ENCODE results near the gene GLCE. TPM values are rescaled to one million over a fixed set of nuclear protein-coding genes. Genes with fewer than 3 reads are reported as not detected.

Gene GLCE
- total RNA-seq, 1 experiment from 2014 or later, result 10.2 TPM

- no peaks in the 10 kb centered on the region for H3K27me3 Mint-ChIP-seq (ENCODE audit: insufficient read depth, unreplicated experiment)
- H3K36me3 Mint-ChIP-seq (ENCODE audit: insufficient read depth, unreplicated experiment), result no peaks in the 10 kb centered on the region
- no peaks in the 10 kb centered on the region for H3K36me3 ChIP-seq (ENCODE audit: control insufficient read depth, insufficient read depth, low read length)
- no peak for TF ChIP-seq CTCF (IDR thresholded peaks at IDR 0.05; ENCODE audit: insufficient read depth in 1 of 2, low read depth in 1 of 2, low read length in 1 of 2, severe bottlenecking in 1 of 2, unreplicated experiment in 1 of 2)
- BruUV-seq (replicated peaks), result no TSS peak
- no peaks in the 10 kb centered on the region for H3K27me3 ChIP-seq (replicated peaks; ENCODE audit: control insufficient read depth, insufficient read depth, low read length)
- H3K27ac Mint-ChIP-seq (ENCODE audit: unreplicated experiment), result no peak overlapping the region
- peaks cover 4% of the 10 kb centered on the region; the same call in 1 of the 2 replicates for H3K4me1 ChIP-seq
- H3K4me1 Mint-ChIP-seq (ENCODE audit: low read depth, unreplicated experiment), result no peaks in the 10 kb centered on the region
- DNase-seq, result no peak
- CTCF ChIA-PET, result interaction anchor here (1.1 kb wide), 1 partner anchor 12 kb away, joined by 3 read pairs; no protein-coding TSS in a partner anchor
- no peak overlapping the region for H3K4me3 Mint-ChIP-seq (ENCODE audit: unreplicated experiment)
- intact Hi-C loops (cut with micrococcal nuclease; ENCODE audit: unreplicated experiment), result no loop called here
- no peaks in the 10 kb centered on the region for H3K9me3 Mint-ChIP-seq (ENCODE audit: unreplicated experiment)
- no peaks in the 10 kb centered on the region for H3K9me3 ChIP-seq
- H3K4me3 ChIP-seq (ENCODE audit: low read depth, low read length), result no peak overlapping the region
- POLR2A ChIA-PET, result no interaction called here
These were observed 53.4 kb downstream of the GLCE start for GRCh38 chr15:69213786-69214185.

GRCh38 chr15:69215314-69216035 is 55.0 kb downstream of the GLCE start:
- DNase-seq, result no peak
- BruUV-seq (replicated peaks), result no TSS peak
- Histone ChIP-seq H3K4me1 (peaks cover 4% of the 10 kb centered on the region; the same call in 1 of the 2 replicates), H3K4me3 (ENCODE audit: low read depth, low read length) (no peak overlapping the region), H3K27me3 (replicated peaks; ENCODE audit: control insufficient read depth, insufficient read depth, low read length) (no peaks in the 10 kb centered on the region), H3K36me3 (ENCODE audit: control insufficient read depth, insufficient read depth, low read length) (no peaks in the 10 kb centered on the region), H3K9me3 (no peaks in the 10 kb centered on the region)
- intact Hi-C loops (cut with micrococcal nuclease; ENCODE audit: unreplicated experiment), result no loop called here
- Mint-ChIP-seq H3K27me3 (ENCODE audit: insufficient read depth, unreplicated experiment) (no peaks in the 10 kb centered on the region), H3K27ac (ENCODE audit: unreplicated experiment) (no peak overlapping the region), H3K9me3 (ENCODE audit: unreplicated experiment) (peaks cover 2% of the 10 kb centered on the region), H3K36me3 (ENCODE audit: insufficient read depth, unreplicated experiment) (no peaks in the 10 kb centered on the region), H3K4me3 (ENCODE audit: unreplicated experiment) (no peak overlapping the region), H3K4me1 (ENCODE audit: low read depth, unreplicated experiment) (no peaks in the 10 kb centered on the region)
- CTCF ChIA-PET, result no interaction called here
- TF ChIP-seq CTCF (IDR thresholded peaks at IDR 0.05; ENCODE audit: insufficient read depth in 1 of 2, low read depth in 1 of 2, low read length in 1 of 2, severe bottlenecking in 1 of 2, unreplicated experiment in 1 of 2), result no peak
- POLR2A ChIA-PET, result no interaction called here

- CTCF ChIA-PET, result no interaction called here
- POLR2A ChIA-PET, result no interaction called here
- H3K4me1 Mint-ChIP-seq (ENCODE audit: low read depth, unreplicated experiment), result no peaks in the 10 kb centered on the region
These were observed 56.9 kb downstream of the GLCE start for GRCh38 chr15:69217381-69217780.

More at GRCh38 chr15:69217381-69217780, 56.9 kb downstream of the GLCE start:
- Mint-ChIP-seq H3K36me3 (ENCODE audit: insufficient read depth, unreplicated experiment) (no peaks in the 10 kb centered on the region), H3K27ac (ENCODE audit: unreplicated experiment) (no peak overlapping the region), H3K4me3 (ENCODE audit: unreplicated experiment) (no peak overlapping the region), H3K27me3 (ENCODE audit: insufficient read depth, unreplicated experiment) (no peaks in the 10 kb centered on the region), H3K9me3 (ENCODE audit: unreplicated experiment) (peaks cover 10% of the 10 kb centered on the region)
- H3K4me1 ChIP-seq, result peaks cover 1% of the 10 kb centered on the region; the same call in 1 of the 2 replicates
- intact Hi-C loops (cut with micrococcal nuclease; ENCODE audit: unreplicated experiment), result no loop called here
- no peak for TF ChIP-seq CTCF (IDR thresholded peaks at IDR 0.05; ENCODE audit: insufficient read depth in 1 of 2, low read depth in 1 of 2, low read length in 1 of 2, severe bottlenecking in 1 of 2, unreplicated experiment in 1 of 2)
- BruUV-seq (replicated peaks), result no TSS peak
- no peaks in the 10 kb centered on the region; the same call in none of the 2 replicates for H3K36me3 ChIP-seq (ENCODE audit: control insufficient read depth, insufficient read depth, low read length)
- no peak overlapping the region for H3K4me3 ChIP-seq (ENCODE audit: low read depth, low read length)
- H3K9me3 ChIP-seq, result no peaks in the 10 kb centered on the region
- no peaks in the 10 kb centered on the region for H3K27me3 ChIP-seq (replicated peaks; ENCODE audit: control insufficient read depth, insufficient read depth, low read length)
- DNase-seq, result no peak
